Globus pallidus (tissue), 1 donor: ENCODE data around the gene SPATA9.

ENCODE experiments used
- DNase-seq: peaks from one replicate; pipeline ENCODE4 v3.0.0-alpha.2; 2015; ENCODE audit warnings: low spot score

Gene SPATA9

DNA sequence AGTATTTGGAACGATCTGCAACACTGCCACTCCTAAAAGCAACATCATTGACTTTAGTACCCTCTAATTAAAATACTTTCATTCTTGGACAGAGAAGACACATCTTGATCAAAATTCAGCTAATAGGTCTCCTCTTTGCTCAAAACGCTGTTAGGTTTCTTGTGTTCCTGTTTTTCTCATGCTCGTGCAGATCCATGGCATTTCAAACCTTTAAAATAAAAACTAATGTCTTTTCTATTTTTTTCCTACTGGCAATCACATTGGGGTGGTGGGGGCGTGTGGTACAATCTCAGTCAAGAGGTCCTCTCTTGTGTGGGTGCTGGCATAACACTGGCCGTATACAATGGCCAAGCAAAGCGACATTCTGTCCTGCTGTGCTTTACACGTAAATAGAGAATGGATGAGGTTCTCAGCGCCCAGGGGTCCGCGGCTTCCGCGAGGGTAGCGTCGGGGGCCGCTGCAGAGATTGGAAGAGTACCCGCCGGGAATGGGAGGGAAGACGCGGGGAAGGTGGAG is 63.2 kb downstream of the SPATA9 start:
- DNase-seq, result no peak

DNA sequence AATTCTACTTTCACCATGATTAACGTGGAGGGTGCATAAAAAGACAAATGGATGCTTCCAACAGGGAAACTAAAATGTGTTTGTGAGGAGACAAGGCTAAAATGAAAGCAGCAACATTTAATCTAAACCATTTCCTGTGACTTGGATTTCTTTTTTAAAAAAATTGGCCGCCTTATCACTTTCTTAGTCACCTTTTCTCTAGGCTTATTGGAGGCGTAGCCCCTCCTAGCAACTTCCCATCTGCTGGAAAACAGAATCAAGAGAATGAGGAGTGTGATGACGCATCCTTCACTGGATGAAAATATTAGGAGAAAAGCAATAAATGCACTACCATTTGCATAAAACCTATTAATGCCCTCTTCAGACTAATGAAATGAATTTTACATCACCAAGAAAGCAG is 63.7 kb downstream of the SPATA9 start:
- no peak for DNase-seq

DNA sequence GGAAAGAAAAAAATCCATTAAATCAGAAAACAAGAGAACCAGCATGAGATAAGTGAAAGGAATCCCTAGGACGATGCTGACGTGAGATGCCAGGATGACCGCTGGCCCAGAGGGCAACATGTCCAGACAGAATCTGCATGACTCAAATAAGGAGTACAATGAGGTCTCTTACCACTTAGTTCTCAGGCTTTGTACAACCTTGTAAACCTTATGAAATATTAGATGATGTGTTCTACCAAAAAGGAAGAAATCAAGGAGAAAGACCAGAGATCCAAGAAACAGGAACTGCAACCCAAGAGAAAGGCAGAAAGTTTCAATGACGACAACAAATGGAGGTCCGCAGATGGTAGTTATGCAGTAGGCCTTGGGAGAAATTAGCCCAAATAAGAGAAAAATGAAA is 65.7 kb downstream of the SPATA9 start:
- DNase-seq, result no peak

DNA sequence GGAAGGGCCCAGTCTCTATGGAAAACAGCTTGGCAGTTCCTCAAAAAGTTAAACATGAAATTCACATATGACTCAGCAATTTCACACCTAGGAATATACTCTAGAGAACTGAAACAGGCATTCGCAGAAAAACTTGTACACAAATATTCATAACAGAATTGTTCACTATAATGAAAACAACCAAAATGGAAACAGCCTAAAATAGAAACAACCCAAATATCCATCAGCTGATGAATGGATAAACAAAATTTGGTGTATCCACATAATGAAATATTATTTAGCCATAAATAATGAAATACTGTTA is 67.7 kb downstream of the SPATA9 start:
- no peak for DNase-seq

DNA sequence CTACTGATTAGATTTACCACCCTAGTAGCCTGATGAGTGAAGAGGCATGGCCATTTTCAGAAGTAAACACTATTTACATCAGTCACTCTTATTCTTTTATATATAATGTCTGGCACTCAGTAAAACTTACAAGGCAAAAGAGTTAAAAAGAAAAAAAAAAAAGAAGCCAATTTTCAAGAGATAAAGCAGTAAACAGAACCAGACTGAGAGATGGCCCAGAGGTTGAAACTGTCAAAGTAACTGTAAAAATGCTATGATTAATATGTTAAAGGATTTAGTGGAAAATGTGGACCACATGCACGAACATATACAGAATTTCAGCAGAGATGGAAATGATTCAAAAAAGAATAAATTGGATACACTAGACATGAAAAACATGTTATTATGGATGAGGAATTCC is 69.3 kb downstream of the SPATA9 start:
- no peak for DNase-seq

DNA sequence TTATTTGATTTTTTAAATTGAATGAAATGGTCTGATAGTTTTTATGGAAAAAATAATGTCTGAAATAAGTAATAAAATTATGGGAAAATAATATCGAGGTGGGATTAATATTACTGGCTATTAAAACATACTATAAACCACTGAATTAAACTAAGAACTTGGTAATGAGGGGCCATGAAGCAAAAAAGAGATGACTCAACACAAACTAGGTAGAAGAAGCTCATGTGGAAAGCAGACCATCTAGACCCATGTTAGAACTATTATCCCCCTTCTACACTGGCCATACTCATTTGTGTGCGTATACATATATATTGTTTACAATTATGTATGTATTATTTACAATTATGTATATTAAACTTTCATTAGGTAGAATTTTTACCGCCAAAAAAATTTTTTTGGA is 71.4 kb downstream of the SPATA9 start:
- DNase-seq, result no peak

DNA sequence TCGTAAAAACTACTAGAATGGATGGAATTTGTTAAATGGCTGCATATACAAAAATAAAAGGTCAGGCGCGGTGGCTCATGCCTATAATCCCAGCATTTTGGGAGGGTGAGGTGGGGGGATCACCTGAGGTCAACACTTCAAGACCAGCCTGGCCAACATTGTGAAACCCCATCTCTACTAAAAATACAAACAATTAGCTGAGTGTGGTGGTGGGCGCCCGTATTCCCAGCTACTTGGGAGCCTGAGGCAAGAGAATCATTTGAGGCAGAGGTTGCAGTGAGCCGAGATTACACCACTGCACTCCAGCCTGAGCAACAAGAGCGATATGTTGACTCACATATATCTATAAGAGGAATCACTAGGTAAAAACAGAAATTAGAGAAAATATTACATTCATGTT is 72.2 kb downstream of the SPATA9 start:
- DNase-seq, result no peak

DNA sequence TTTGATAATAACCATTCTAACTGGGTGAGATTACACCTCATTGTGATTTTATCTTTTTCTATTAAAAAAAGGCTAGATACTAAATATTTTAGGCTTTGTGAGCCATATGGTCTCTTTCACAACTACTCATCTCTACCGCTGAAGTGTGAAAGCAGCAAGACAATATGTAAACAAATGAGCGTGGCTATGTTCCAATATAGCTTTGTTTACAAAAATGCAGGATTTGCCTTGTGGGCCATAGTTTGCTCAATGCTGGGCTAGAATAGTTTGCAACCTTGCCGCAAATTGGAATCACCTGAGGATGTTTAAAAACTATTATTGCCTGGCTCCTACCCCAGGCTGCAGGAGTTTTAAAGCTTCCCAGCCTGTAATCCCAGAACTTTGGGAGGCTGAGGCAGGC is 73.1 kb downstream of the SPATA9 start:
- DNase-seq, result no peak
